Non-pigmented ciliary epithelial cell (primary cell): ENCODE results near the gene ZNF148.
"Not testable (repeated sequence)": the region's sequence is repeated elsewhere in the genome, so short reads cannot be mapped to it uniquely, and the experiment has no call there.

Source experiments
- DNase-seq: peaks from one replicate; pipeline ENCODE4 v3.0.0-alpha.2; 2010; ENCODE audit warnings: low read depth

Gene ZNF148

GRCh38 chr3:125374501-125374995 lies 577 bp downstream of the ZNF148 start:
- DNase-seq = no peak

- DNase-seq = no peak
Measured at GRCh38 chr3:125367403-125368230, 7.5 kb downstream of the ZNF148 start.

DNA sequence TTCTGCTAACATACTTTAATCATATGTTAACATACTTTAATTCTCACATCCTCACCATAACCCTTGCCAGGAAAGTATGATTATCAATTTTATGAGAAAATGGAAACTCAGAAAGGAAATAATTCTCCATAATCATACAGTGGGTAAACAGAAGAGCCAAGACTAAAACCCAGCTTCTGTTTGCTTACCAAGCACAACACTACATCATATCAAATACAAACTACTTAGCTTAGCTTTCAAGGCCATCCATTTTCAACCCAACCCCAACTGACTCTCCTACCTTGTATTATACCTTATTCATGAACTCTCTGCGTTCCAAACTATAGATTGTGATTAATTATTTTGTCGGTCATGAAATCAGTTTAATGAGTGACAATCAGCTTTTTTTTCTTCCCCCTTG lies 9.0 kb downstream of the ZNF148 start:
- no peak for DNase-seq

DNA sequence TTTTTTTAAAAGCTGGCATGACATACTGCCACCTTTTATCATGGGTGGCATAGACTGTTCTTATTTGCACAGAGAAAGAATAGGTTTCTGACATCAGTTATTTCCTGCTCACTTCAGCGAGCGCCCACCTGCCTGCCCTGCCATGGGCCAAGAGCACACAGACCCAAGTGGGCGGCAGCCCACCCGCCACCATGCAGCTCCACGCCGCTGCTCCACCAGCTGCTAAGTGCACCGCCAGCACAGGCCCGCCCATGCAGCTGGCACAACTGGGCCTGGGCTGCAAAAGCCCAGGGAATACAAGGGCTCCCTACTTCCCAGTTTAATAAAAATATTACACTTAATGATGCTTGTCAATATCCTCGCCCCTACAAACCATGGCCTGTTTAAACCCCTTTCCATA lies 15.4 kb downstream of the ZNF148 start:
- no peak for DNase-seq

- DNase-seq = no peak
Measured at GRCh38 chr3:125358923-125359322, 16.2 kb downstream of the ZNF148 start.

DNA sequence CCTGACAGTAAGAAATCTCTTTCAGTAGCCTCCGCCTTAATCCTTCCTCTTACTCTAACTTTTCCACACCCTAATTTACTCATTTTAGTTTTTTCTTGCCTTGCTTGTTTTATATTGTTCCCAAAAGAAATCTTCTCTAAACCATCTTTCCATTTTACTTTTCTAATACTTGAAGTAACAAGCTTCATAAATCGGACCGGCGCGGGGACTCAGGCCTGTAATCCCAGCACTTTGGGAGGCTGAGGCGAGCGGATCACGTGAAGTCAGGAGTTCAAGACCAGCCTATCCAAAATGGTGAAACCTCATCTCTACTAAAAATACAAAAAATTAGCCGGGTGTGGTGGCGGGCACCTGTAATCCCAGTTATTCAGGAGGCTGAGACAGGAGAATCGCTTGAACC lies 17.3 kb downstream of the ZNF148 start:
- DNase-seq = no peak

- no peak for DNase-seq
Measured at GRCh38 chr3:125357032-125357658, 18.0 kb downstream of the ZNF148 start.

GRCh38 chr3:125356140-125357026 lies 18.7 kb downstream of the ZNF148 start:
- no peak for DNase-seq

- no peak for DNase-seq
Measured at GRCh38 chr3:125353659-125354058, 21.5 kb downstream of the ZNF148 start.

GRCh38 chr3:125353128-125353527 lies 22.0 kb downstream of the ZNF148 start:
- no peak for DNase-seq

- no peak for DNase-seq
Measured at GRCh38 chr3:125351814-125352456, 23.2 kb downstream of the ZNF148 start.

DNA sequence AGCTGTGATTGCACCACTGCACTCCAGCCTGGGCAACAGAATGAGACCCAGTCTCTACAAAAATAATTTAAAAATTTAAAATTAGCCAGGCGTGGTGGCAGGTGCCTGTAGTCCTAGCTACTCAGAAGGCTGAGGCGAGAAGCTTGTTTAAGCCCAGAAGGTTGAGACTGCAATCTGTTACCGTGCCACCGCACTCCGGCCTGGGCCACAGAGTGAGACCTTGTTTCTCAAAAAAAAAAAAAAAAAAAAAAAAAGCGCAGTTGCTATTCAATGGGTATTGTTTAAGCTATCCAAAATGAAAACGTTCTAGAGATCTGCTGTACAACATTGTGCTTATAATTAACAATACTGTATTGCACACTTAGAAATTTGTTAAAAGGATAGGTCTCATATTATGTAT lies 24.0 kb downstream of the ZNF148 start:
- no peak for DNase-seq

- no peak for DNase-seq
Measured at GRCh38 chr3:125350597-125350996, 24.5 kb downstream of the ZNF148 start.

- DNase-seq = no peak
Measured at GRCh38 chr3:125349556-125350165, 25.5 kb downstream of the ZNF148 start.

DNA sequence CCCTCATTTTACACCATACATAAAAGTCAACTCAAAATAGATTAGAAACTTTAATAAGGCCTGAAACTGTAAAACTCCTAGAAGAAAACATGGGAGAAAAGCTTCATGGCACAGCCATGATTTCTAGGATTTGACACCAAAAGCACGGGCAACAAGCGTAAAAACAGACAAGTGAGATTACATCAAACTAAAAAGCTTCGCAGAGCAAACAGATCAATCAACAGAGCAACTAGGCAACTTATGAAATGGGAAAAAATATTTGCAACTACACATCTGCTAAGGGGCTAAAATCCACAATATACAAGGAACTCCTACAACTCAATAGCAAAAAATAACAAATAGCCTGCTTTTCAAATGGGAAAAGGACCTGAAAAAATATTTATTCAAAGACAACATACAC lies 26.1 kb downstream of the ZNF148 start:
- DNase-seq = no peak

- not testable (repeated sequence) for DNase-seq
Measured at GRCh38 chr3:125343367-125343766, 31.8 kb downstream of the ZNF148 start.

- DNase-seq = no peak
Measured at GRCh38 chr3:125340121-125340520, 35.0 kb downstream of the ZNF148 start.

DNA sequence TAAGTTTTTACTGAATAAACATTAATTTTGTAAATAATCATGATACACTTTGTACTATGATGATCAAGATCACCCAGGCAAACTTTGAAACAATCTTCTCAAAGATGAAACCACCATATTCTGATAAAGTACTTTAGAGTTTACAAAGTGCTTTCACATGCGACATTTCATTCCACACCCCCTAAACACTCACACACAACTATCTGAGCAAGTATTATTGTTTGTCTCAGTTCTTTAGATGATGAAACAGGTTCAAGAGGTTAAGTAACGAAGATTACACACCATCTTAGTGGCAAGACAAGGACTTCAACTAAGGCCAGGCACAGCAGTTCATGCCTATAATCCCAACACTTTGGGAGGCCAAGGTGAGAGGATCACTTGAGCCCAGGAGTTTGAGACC lies 37.6 kb downstream of the ZNF148 start:
- no peak for DNase-seq

GRCh38 chr3:125334675-125335560 lies 40.2 kb downstream of the ZNF148 start:
- no peak for DNase-seq

DNA sequence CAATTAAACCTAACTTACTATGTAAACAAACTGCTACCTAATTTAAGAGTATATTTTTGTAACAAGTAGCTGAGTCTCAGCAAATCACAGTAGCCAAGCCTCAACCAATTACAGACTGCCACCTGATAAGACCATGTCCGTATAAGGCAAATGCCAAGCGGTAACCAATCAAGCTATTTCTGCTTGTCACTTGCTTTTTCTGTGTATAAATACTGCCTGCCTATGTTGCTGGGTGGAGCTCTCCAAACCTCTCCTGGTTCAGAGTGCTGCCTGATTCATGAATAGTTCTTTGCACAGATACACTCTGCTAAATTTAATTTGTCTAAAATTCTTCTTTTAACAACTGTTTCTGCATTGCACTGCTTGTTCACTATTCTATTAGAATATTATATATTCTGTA lies 42.6 kb downstream of the ZNF148 start:
- no peak for DNase-seq

DNA sequence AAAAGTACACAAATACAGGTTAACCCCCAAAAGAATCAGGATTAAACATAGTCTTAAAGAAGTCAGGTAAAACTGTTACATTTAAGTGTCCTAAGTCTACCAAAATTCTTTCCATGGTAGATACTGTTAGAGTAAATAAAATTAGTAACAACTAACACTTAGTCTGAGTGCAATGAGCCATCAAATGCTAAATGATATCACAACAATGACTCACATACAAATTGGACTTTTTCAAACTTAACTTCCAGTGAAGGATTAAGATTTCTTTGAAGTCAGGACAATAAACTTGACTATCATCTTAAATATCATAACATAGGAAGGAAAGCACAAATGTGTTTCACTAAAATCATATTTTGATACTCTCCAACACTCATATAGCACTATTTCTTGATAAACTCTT lies 43.9 kb downstream of the ZNF148 start:
- DNase-seq = no peak
